GM12865 (cell line): ENCODE results near the gene NOTCH1.

Experiments used
- DNase-seq: peaks from one replicate; pipeline ENCODE4 v3.0.0; 2010; ENCODE audit warnings: low read depth
- H3K4me3 ChIP-seq: 2 replicates; pipeline ENCODE4 v1.5.1; 2011; ENCODE audit warnings: mild to moderate bottlenecking, low read depth, low read length, control low read depth
- TF ChIP-seq, protein P1 (sequence below): IDR thresholded peaks from 2 replicates; pipeline ENCODE4 v1.5.1; 2011; ENCODE audit warnings: low read length, control low read depth, low read depth, inconsistent platforms; ENCODE audit not compliant: insufficient read depth; ENCODE audit errors: missing control alignments

Gene NOTCH1

DNA sequence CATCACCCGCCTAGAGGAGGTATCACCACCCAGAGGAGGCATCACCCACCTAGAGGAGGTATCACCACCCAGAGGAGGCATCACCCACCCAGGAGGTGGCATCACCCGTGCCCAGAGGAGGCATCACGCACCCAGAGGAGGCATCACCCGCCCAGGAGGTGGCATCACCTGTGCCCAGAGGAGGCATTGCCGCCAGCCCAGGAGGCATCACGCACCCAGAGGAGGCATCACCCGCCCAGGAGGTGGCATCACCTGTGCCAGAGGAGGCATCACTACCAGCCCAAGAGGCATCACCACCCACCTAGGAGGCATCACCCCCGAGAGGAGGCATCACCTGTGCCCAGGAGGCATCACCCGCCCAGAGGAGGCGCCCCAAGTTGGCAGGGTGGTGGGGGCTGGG, 2.6 kb downstream of the NOTCH1 start:
- TF ChIP-seq, protein P1, sequence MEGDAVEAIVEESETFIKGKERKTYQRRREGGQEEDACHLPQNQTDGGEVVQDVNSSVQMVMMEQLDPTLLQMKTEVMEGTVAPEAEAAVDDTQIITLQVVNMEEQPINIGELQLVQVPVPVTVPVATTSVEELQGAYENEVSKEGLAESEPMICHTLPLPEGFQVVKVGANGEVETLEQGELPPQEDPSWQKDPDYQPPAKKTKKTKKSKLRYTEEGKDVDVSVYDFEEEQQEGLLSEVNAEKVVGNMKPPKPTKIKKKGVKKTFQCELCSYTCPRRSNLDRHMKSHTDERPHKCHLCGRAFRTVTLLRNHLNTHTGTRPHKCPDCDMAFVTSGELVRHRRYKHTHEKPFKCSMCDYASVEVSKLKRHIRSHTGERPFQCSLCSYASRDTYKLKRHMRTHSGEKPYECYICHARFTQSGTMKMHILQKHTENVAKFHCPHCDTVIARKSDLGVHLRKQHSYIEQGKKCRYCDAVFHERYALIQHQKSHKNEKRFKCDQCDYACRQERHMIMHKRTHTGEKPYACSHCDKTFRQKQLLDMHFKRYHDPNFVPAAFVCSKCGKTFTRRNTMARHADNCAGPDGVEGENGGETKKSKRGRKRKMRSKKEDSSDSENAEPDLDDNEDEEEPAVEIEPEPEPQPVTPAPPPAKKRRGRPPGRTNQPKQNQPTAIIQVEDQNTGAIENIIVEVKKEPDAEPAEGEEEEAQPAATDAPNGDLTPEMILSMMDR: no peak
- DNase-seq: no peak
- no peak overlapping the region for H3K4me3 ChIP-seq

DNA sequence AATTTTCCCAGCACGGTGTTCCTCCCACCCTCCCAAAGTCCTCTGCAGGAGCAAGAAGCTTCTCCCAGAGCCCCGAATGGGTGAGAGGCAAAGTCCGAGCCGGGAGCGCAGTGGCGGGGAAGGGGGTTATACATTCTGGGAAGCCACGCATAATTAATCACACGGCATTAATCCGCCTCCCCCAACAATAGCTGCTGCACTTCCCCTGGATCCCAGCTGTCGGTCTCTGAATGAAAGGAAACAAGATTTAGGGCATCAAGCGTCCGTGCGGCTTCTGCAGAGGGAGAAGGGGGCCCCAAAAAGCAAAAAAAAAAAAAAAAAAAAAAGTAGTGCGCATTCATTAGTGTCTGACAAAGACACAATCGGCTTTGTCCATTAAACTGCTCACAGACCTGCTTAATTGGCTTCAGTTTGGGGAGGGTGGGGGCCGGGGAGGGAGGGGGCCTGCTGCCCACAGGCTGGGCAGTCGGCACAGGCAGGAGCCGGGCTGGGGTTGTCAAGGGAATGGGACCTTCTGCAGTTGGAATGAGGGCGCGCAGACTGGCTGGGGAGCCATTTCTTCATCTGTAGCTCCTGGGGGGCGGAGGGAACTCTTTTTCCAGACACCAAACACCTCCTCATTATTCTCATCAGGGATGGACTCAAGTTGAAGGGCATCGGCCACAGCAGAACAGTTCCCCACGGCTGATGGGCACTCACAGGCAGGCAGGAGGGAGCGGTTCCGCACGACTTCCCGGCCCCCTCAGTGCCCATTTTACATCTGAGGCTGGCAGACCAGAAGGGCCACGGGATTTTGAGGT, 3.4 kb downstream of the NOTCH1 start:
- DNase-seq: no peak
- TF ChIP-seq, protein P1: no peak
- no peak overlapping the region for H3K4me3 ChIP-seq

DNA sequence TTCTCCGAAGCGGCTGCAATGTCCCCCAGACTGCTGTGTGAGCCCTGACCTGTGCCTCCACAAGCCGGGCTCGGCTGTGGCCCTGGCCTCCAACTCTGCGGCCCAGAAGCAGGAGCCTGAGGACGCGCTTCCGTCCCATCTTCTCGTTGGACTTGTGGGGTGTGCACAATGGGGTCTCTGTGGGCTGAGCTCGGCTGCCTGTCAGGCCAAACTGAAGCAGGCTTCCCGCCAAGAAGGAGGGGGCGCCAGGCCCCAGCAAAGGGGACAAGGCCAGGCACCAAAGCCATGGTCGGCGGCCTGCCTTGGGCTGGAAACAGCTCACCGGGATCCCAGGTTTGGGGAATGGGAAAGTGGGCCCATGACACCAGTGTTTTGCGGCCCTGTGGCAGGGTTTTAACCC, 4.1 kb downstream of the NOTCH1 start:
- H3K4me3 ChIP-seq: no peak overlapping the region
- DNase-seq: no peak
- TF ChIP-seq, protein P1: no peak

DNA sequence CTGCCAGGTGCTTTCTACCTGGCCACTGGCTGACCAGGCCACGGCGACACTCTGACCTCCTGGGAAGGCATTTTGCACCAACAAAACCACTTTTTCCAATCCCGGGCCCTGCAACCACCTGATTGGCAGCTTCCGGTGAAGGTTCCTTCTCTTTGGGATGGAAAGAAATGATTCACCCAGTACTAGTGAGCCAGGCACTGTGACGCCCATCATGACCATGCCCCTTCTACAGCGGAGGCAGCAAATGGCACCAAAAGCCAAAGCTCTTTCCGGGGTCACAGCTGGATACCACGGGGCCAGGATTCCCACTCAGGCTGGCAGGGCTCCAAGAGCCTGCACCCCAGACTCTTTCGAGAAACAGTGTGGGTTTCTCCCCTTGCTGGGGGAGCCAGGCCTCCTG, 4.7 kb downstream of the NOTCH1 start:
- DNase-seq: no peak
- TF ChIP-seq, protein P1: no peak
- no peak overlapping the region for H3K4me3 ChIP-seq

DNA sequence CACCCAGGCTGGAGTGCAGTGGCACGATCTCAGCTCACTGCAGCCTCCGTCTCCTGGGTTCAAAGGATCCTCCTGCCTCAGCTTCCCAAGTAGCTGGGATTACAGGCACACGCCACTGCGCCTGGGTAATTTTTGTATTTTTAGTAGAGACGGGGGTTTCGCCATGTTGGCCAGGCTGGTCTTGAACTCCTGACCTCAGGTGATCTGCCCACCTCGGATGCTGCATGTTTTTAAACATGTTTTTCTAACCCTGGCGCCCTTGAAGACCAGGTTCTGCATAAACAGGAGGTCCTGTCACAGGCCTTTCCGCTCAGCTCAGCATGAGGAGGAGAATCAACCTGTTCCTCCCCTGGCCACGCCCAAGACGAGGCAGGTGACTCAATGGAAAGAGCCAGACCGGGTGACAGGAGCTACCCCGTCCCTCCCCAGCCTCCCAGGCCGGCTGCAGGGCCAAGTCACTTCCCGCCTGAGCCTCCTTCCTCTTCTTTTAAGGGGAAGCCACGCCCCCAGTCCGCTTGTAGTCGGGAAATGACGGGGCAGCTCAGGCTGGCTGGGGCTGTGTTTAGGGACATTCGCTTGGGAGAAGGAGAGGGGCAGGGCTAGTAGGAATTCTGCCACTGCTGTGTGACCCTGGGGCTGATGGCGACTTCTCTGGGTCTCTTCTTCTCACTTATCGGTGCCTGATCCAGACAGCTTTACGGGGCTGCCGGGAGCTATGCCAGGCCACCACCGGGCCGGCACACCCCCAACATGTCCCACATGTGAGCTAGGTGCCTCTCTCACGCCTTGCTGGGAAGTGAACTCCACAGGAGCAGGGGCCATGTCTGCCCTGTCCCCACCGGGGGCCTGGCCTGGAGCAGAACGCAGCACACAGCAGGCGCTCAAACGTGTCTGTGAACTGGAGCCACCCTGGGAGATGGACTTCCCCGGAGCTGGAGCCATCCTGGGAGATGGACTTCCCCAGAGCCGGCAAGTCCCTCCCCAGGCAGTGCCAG, 6.1 kb downstream of the NOTCH1 start:
- peak; percentile 92 for DNase-seq
- TF ChIP-seq, protein P1: no peak
- H3K4me3 ChIP-seq: peak overlapping the region; percentile 17

DNA sequence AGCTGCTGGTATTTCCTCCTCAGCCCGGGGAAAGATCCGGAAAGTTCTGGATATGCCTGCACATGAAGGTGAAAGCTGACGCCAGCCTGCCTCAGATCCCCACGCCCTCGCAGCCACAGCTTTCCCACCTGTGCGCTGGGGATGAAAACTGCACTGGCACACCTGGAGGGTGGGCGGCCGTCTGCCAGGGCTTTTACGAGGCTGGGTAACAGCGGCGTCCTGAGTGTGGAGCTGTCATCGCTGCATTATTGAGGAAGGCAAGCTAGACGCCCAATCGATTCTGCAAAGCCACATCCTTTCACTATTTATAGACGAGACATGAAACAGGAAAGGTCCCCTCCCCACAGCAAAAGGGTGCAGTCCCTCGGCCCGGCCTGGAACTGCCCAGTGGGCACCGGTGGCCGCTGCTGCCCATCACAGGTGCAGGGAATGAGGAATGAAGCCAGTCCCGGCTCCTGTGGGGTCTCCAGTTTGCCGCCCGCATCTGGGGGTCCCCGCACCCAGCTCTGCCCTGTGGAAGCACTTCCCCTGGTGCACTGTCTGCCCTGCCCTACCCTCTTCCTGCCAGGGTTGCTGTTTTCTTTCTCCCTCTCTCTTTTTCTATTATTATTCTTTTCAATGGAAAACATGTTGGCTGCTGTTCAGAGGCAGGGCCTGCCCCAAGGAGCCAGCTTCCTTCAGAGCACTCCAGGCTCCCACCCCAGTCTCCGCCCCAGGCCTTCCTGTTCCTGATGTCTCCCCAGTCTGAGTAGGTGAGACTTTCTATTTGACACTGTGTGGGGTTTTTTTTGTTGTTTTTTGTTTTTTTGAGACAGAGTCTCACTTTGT, 7.0 kb downstream of the NOTCH1 start:
- TF ChIP-seq, protein P1: no peak
- peak; percentile 75 for DNase-seq
- peak overlapping the region; percentile 14; the same call in 1 of the 2 replicates for H3K4me3 ChIP-seq
